ENCODE data around the gene NT5C3B.

The NT5C3B gene

DNA sequence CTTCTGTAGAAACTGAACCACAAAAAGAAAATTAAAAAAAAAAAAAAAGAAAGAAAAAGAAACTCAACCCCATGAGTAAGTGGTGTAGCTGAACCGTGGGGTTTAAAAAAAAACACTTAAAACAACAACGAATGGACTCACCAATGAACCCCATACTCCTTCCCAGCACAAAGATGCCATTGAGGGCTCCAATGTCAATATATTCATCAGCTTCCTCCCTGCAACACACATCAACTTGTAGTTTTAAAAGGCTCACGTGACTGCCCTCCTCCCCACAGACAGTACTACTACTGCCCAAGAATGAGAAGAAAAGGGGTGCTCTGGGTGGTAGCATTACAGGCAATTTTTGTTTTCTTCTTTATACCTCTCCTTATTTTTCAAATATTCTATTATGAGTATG, 32.5 kb upstream of the NT5C3B start:
- Histone ChIP-seq H3K9me2 (replicated peaks; ENCODE audit: insufficient read depth, low read length) (no peaks in the 10 kb centered on the region), H3K4me1 (ENCODE audit: low read length) (peaks cover 4% of the 10 kb centered on the region; the same call in 1 of the 2 replicates), H3K4me3 (ENCODE audit: low read length) (no peak overlapping the region), H3F3A (ENCODE audit: insufficient read depth, low read length) (peaks cover 3% of the 10 kb centered on the region; the same call in 1 of the 2 replicates), H3K27ac (ENCODE audit: low read length) (no peak overlapping the region), H3K27me3 (replicated peaks; ENCODE audit: insufficient read depth, low read length) (no peaks in the 10 kb centered on the region), H3K9ac (ENCODE audit: low read length) (no peak overlapping the region), H4K20me1 (ENCODE audit: insufficient read depth, low read length) (no peaks in the 10 kb centered on the region), H3K36me3 (replicated peaks; ENCODE audit: insufficient read depth, low read length) (no peaks in the 10 kb centered on the region), H3K4me2 (ENCODE audit: low read depth, low read length) (no peak overlapping the region), H3K79me2 (ENCODE audit: low read length) (peaks cover 17% of the 10 kb centered on the region), H3K9me3 (replicated peaks; ENCODE audit: insufficient read depth, low read length) (no peaks in the 10 kb centered on the region), H2AFZ (ENCODE audit: low read length) (no peak overlapping the region)
- TF ChIP-seq EZH2 (optimal IDR thresholded peaks at IDR 0.05; ENCODE audit: low read depth, low read length) (no peak), EZH2phosphoT487 (IDR thresholded peaks at IDR 0.05; ENCODE audit: low read length) (no peak)
- TF ChIP-seq, protein P1, sequence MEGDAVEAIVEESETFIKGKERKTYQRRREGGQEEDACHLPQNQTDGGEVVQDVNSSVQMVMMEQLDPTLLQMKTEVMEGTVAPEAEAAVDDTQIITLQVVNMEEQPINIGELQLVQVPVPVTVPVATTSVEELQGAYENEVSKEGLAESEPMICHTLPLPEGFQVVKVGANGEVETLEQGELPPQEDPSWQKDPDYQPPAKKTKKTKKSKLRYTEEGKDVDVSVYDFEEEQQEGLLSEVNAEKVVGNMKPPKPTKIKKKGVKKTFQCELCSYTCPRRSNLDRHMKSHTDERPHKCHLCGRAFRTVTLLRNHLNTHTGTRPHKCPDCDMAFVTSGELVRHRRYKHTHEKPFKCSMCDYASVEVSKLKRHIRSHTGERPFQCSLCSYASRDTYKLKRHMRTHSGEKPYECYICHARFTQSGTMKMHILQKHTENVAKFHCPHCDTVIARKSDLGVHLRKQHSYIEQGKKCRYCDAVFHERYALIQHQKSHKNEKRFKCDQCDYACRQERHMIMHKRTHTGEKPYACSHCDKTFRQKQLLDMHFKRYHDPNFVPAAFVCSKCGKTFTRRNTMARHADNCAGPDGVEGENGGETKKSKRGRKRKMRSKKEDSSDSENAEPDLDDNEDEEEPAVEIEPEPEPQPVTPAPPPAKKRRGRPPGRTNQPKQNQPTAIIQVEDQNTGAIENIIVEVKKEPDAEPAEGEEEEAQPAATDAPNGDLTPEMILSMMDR (IDR thresholded peaks at IDR 0.05; ENCODE audit: low read length) = no peak
- DNase-seq = no peak

DNA sequence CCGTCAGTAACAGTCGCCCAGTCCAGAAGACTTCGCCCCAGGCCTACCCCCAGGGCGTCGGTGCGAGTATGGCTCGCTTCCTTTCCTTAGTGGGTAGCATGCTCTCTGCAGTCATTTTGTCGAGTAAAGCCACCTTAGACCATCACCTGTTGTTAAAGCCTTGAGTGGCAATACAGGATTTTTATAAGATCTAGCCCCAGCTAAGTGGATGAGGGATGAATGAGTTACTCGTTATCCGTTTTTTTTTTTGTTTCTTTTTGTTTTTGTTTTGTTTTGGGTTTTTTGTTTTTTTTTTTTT, 29.5 kb upstream of the NT5C3B start:
- Histone ChIP-seq H3K79me2 (ENCODE audit: low read length) (peaks cover 45% of the 10 kb centered on the region), H3K4me1 (ENCODE audit: low read length) (peaks cover 6% of the 10 kb centered on the region; the same call in 1 of the 2 replicates), H3K4me3 (ENCODE audit: low read length) (peak overlapping the region; percentile 94), H3F3A (ENCODE audit: insufficient read depth, low read length) (peaks cover 3% of the 10 kb centered on the region; the same call in 1 of the 2 replicates), H3K9me3 (replicated peaks; ENCODE audit: insufficient read depth, low read length) (no peaks in the 10 kb centered on the region), H2AFZ (ENCODE audit: low read length) (peak overlapping the region; percentile 96), H3K9me2 (replicated peaks; ENCODE audit: insufficient read depth, low read length) (no peaks in the 10 kb centered on the region), H3K27me3 (replicated peaks; ENCODE audit: insufficient read depth, low read length) (no peaks in the 10 kb centered on the region), H3K4me2 (ENCODE audit: low read depth, low read length) (peak overlapping the region; percentile 52), H3K9ac (ENCODE audit: low read length) (peak overlapping the region; percentile 93; the same call in 1 of the 2 replicates), H3K27ac (ENCODE audit: low read length) (no peak overlapping the region), H3K36me3 (replicated peaks; ENCODE audit: insufficient read depth, low read length) (no peaks in the 10 kb centered on the region), H4K20me1 (ENCODE audit: insufficient read depth, low read length) (no peaks in the 10 kb centered on the region; the same call in 1 of the 2 replicates)
- DNase-seq = no peak
- TF ChIP-seq, protein P1 (IDR thresholded peaks at IDR 0.05; ENCODE audit: low read length) = no peak
- TF ChIP-seq EZH2 (optimal IDR thresholded peaks at IDR 0.05; ENCODE audit: low read depth, low read length) (no peak), EZH2phosphoT487 (IDR thresholded peaks at IDR 0.05; ENCODE audit: low read length) (no peak)

DNA sequence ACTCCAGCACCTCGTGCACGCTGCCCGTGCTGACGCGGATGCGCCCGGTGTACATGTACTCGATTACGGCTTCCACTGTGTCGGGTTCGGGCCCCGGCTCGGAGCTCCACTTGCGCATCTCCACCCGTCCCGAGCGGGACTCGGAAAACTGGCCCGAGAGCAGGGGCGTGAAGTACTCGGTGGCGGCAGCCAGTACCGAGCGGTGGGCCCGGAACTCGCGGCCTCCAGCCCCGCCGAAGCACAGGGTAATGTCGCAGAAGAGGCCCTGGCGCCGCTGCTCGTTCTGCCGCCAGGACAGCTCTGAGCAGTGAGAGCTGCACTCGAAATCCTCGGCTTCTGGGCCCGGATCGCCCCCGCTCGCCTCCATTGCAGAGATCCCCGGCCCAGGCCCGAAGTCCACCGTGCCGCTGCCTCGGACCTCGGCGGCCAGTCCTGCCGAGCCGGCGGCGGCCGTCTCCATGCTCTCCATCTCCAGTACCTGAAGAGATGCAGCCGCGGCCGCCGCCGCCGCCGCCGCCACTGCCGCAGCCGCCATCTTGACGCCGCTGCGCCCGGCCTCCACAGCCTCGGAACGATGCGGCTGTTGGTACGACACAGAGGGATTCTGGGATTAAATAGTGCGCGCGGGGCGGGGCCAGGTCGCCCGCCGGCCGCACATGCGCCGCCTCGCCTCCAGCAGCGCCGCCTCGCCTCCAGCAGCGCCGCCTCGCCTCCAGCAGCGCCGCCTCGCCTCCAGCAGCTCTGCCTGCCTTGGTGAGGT, 29.0 kb upstream of the NT5C3B start, which contains the start of gene KLHL11:
Gene KLHL11, minus strand, starts transcription at position 588 of the 760 bp plus-strand sequence. Its CDS starts 53 bp downstream, at position 535.
- H3K4me2 ChIP-seq (ENCODE audit: low read depth, low read length) = peak within 1 kb of the TSS; percentile 52
- H3K4me3 ChIP-seq (ENCODE audit: low read length) = peak within 1 kb of the TSS; percentile 94
- peak within 1 kb of the TSS; percentile 93 for H3K9ac ChIP-seq (ENCODE audit: low read length)
- H2AFZ ChIP-seq (ENCODE audit: low read length) = peak within 1 kb of the TSS; percentile 96
- H3K9me3 ChIP-seq (replicated peaks; ENCODE audit: insufficient read depth, low read length) = no peaks in the 10 kb centered on the region
- no peaks in the 10 kb centered on the region for H3K9me2 ChIP-seq (replicated peaks; ENCODE audit: insufficient read depth, low read length)
- peak within 1 kb of the TSS; percentile 59; the same call in 1 of the 2 replicates for H3K27ac ChIP-seq (ENCODE audit: low read length)
- H3K4me1 ChIP-seq (ENCODE audit: low read length) = peaks cover 6% of the 10 kb centered on the region; the same call in 1 of the 2 replicates
- peaks cover 50% of the 10 kb centered on the region for H3K79me2 ChIP-seq (ENCODE audit: low read length)
- peak; percentile 92 for DNase-seq
- no peaks in the 10 kb centered on the region; the same call in 1 of the 2 replicates for H4K20me1 ChIP-seq (ENCODE audit: insufficient read depth, low read length)
- peaks cover 3% of the 10 kb centered on the region; the same call in 1 of the 2 replicates for H3F3A ChIP-seq (ENCODE audit: insufficient read depth, low read length)
- H3K27me3 ChIP-seq (replicated peaks; ENCODE audit: insufficient read depth, low read length) = no peaks in the 10 kb centered on the region
- no peaks in the 10 kb centered on the region for H3K36me3 ChIP-seq (replicated peaks; ENCODE audit: insufficient read depth, low read length)
- TF ChIP-seq, protein P1 (IDR thresholded peaks at IDR 0.05; ENCODE audit: low read length) = no peak
- no peak for TF ChIP-seq EZH2 (optimal IDR thresholded peaks at IDR 0.05; ENCODE audit: low read depth, low read length)
- TF ChIP-seq EZH2phosphoT487 (IDR thresholded peaks at IDR 0.05; ENCODE audit: low read length) = no peak
